Thoracic aorta (tissue), 2 donors: ENCODE data around the gene MTHFS. TPM values are rescaled to one million over a fixed set of nuclear protein-coding genes. Genes with fewer than 3 reads are reported as not detected.
"Not testable (repeated sequence)": the region's sequence is repeated elsewhere in the genome, so short reads cannot be mapped to it uniquely, and the experiment has no call there.

Experiments
- ATAC-seq: fragments of 150-250 bp; one replicate; pipeline ENCODE4 v1.8.0; 2017; ENCODE audit warnings: low read depth; ENCODE audit not compliant: insufficient number of reproducible peaks, low FRiP score
- DNase-seq: peaks from one replicate; pipeline ENCODE4 v3.0.0-alpha.2; 2020; ENCODE audit warnings: low spot score
- H3K27ac ChIP-seq, 2 donors: fragments of 200-600 bp; sonication (generic); 1 replicate in 1 of 2; 2 replicates in 1 of 2; pipeline ENCODE4 v1.5.1; 2016; ENCODE audit warnings: mild to moderate bottlenecking in 2 of 2, moderate library complexity in 2 of 2
- H3K27me3 ChIP-seq: fragments of 200-600 bp; sonication (generic); replicated peaks from 2 replicates; pipeline ENCODE4 v1.6.0; 2016; ENCODE audit warnings: mild to moderate bottlenecking; ENCODE audit not compliant: insufficient read depth
- H3K36me3 ChIP-seq: fragments of 200-600 bp; sonication (generic); one replicate; pipeline ENCODE4 v1.5.1; 2016
- H3K4me1 ChIP-seq, 2 donors: fragments of 200-600 bp; sonication (generic); 1 replicate in 1 of 2; 2 replicates in 1 of 2; pipeline versions ENCODE4 v1.5.1 to v1.6.0; 2016; ENCODE audit warnings: low read depth in 2 of 2, mild to moderate bottlenecking in 1 of 2; ENCODE audit not compliant: control insufficient read depth in 1 of 2
- H3K4me3 ChIP-seq: fragments of 200-600 bp; sonication (generic); 2 replicates; pipeline ENCODE4 v1.5.1; 2016; ENCODE audit warnings: mild to moderate bottlenecking
- H3K9me3 ChIP-seq: fragments of 200-600 bp; sonication (generic); 2 replicates; pipeline ENCODE4 v1.5.1; 2016
- CTCF ChIP-seq: fragments of 200-600 bp; sonication (generic); IDR thresholded peaks from one replicate; pipeline ENCODE4 v1.5.1; 2019; ENCODE audit warnings: antibody characterized with exemption
- total RNA-seq, 2 donors: library from RNA; depleted of rRNA; stranded (reverse); fragments of >200 nt; gene quantifications; one replicate each; pipeline versions ENCODE4 v1.1.0 to v1.2.3, GENCODE V29; 2016

The MTHFS gene
- total RNA-seq, 2 donors from 2014 or later: 6.2 to 30.6 TPM

GRCh38 chr15:79900087-79900486, 3.3 kb upstream of the MTHFS start:
- H3K27me3 ChIP-seq: no peaks in the 10 kb centered on the region
- no peak overlapping the region for H3K27ac ChIP-seq
- DNase-seq: no peak
- no peak for ATAC-seq
- peaks cover 0 to 12% of the 10 kb centered on the region in 2 donors for H3K4me1 ChIP-seq
- H3K4me3 ChIP-seq: no peak overlapping the region
- no peak for TF ChIP-seq CTCF
- H3K9me3 ChIP-seq: no peaks in the 10 kb centered on the region
- H3K36me3 ChIP-seq: no peaks in the 10 kb centered on the region

GRCh38 chr15:79898786-79899185, 2.0 kb upstream of the MTHFS start:
- not testable (repeated sequence) for H3K27ac ChIP-seq

GRCh38 chr15:79898369-79898768, 1.6 kb upstream of the MTHFS start:
- no peak overlapping the region for H3K4me3 ChIP-seq
- TF ChIP-seq CTCF: no peak

More at GRCh38 chr15:79898786-79899185, 2.0 kb upstream of the MTHFS start:
- not testable (repeated sequence) for DNase-seq, ATAC-seq, H3K4me3 ChIP-seq, H3K9me3 ChIP-seq, H3K36me3 ChIP-seq, H3K27me3 ChIP-seq
- H3K4me1 ChIP-seq: peaks cover 0 to 12% of the 10 kb centered on the region in 2 donors

GRCh38 chr15:79897701-79898113, 893 bp upstream of the MTHFS start:
- peak overlapping the region; percentile 94 for H3K4me3 ChIP-seq
- no peaks in the 10 kb centered on the region for H3K9me3 ChIP-seq
- no peaks in the 10 kb centered on the region for H3K27me3 ChIP-seq
- TF ChIP-seq CTCF: no peak
- ATAC-seq (no peak), DNase-seq (no peak)
- no peaks in the 10 kb centered on the region for H3K36me3 ChIP-seq
- H3K4me1 ChIP-seq: peaks cover 0 to 12% of the 10 kb centered on the region in 2 donors
- peak overlapping the region in 1 of 2 donors; percentile 91 for H3K27ac ChIP-seq

More at GRCh38 chr15:79898369-79898768, 1.6 kb upstream of the MTHFS start:
- ATAC-seq (no peak), DNase-seq (no peak)
- peak overlapping the region in 1 of 2 donors; percentile 91 for H3K27ac ChIP-seq
- H3K4me1 ChIP-seq: peaks cover 0 to 12% of the 10 kb centered on the region in 2 donors
- no peaks in the 10 kb centered on the region for H3K9me3 ChIP-seq
- H3K36me3 ChIP-seq: no peaks in the 10 kb centered on the region
- no peaks in the 10 kb centered on the region for H3K27me3 ChIP-seq

- Histone ChIP-seq H3K4me1 (peaks cover 0 to 12% of the 10 kb centered on the region in 2 donors), H3K4me3 (peak overlapping the region; percentile 94), H3K27ac (peak overlapping the region; percentile 91), H3K36me3 (no peaks in the 10 kb centered on the region), H3K9me3 (no peaks in the 10 kb centered on the region), H3K27me3 (no peaks in the 10 kb centered on the region)
- DNase-seq (no peak), ATAC-seq (no peak)
- TF ChIP-seq CTCF: no peak
Measured at GRCh38 chr15:79897380-79897678, 515 bp upstream of the MTHFS start.

GRCh38 chr15:79896131-79896633, 632 bp downstream of the MTHFS start:
- H3K4me3 ChIP-seq: peak overlapping the region; percentile 94
- no peaks in the 10 kb centered on the region for H3K9me3 ChIP-seq
- no peaks in the 10 kb centered on the region for H3K27me3 ChIP-seq
- no peak for TF ChIP-seq CTCF
- peak overlapping the region; percentile 91 for H3K27ac ChIP-seq
- ATAC-seq (peak; percentile 6), DNase-seq (no peak)
- no peaks in the 10 kb centered on the region for H3K36me3 ChIP-seq
- H3K4me1 ChIP-seq: peaks cover 0 to 12% of the 10 kb centered on the region in 2 donors
